ENCODE results near the gene USP9X.

GRCh38 chrX:41085512-41085877 lies 250 bp downstream of the USP9X start:
- peak; percentile 45 to 84 (median 79) for TF ChIP-seq POLR2AphosphoS5 (IDR thresholded peaks at IDR 0.05)
- no peak for TF ChIP-seq CTCF (IDR thresholded peaks at IDR 0.05 in 8 of 11, conservative IDR thresholded peaks at IDR 0.05 in 3 of 11)

Data from spleen (tissue), 7 donors.